Osteoblast (primary cell): ENCODE data around the gene DHRS2. TPM values are rescaled to one million over a fixed set of nuclear protein-coding genes. Genes with fewer than 3 reads are reported as not detected.

Source experiments
- DNase-seq: peaks from one replicate; pipeline ENCODE4 v3.0.0; 2011; ENCODE audit warnings: low spot score, mixed read lengths; ENCODE audit not compliant: insufficient read length; ENCODE audit errors: missing footprints
- H2AFZ ChIP-seq: 2 replicates; pipeline ENCODE4 v1.6.0; 2011; ENCODE audit warnings: mild to moderate bottlenecking, low read length
- H3K27ac ChIP-seq: 2 replicates; pipeline ENCODE4 v1.5.1; 2011; ENCODE audit warnings: mild to moderate bottlenecking, low read depth, low read length, moderate library complexity
- H3K27me3 ChIP-seq: 2 replicates; pipeline ENCODE4 v1.6.0; 2012; ENCODE audit warnings: mild to moderate bottlenecking, control low read depth, inconsistent platforms, low read length, moderate library complexity; ENCODE audit not compliant: insufficient read depth
- H3K36me3 ChIP-seq: 2 replicates; pipeline ENCODE4 v1.5.1; 2011; ENCODE audit warnings: mild to moderate bottlenecking, low read length, control low read depth, moderate library complexity; ENCODE audit not compliant: insufficient read depth
- H3K4me1 ChIP-seq: 2 replicates; pipeline ENCODE4 v1.5.1; 2011; ENCODE audit warnings: mild to moderate bottlenecking, low read length, control low read depth, moderate library complexity; ENCODE audit not compliant: insufficient read depth
- H3K4me2 ChIP-seq: 2 replicates; pipeline ENCODE4 v1.6.0; 2011; ENCODE audit warnings: mild to moderate bottlenecking, low read length; ENCODE audit not compliant: insufficient read depth
- H3K4me3 ChIP-seq: fragments of 200-600 bp; sonication (generic); 3 replicates; pipeline ENCODE4 v1.5.1; 2012; ENCODE audit warnings: mild to moderate bottlenecking, low read length, inconsistent platforms; ENCODE audit not compliant: insufficient read depth
- H3K79me2 ChIP-seq: 2 replicates; pipeline ENCODE4 v1.6.0; 2012; ENCODE audit warnings: mild to moderate bottlenecking, low read length, control low read depth, inconsistent platforms; ENCODE audit not compliant: insufficient read depth
- H3K9me3 ChIP-seq: 2 replicates; pipeline ENCODE4 v1.5.1; 2011; ENCODE audit warnings: low read depth, low read length, control low read depth
- H4K20me1 ChIP-seq: 2 replicates; pipeline ENCODE4 v1.6.0; 2012; ENCODE audit warnings: mild to moderate bottlenecking, low read length, control low read depth; ENCODE audit not compliant: insufficient read depth
- CTCF ChIP-seq: IDR thresholded peaks from 2 replicates; pipeline ENCODE4 v1.5.1; 2011; ENCODE audit warnings: mild to moderate bottlenecking, low read depth, low read length, moderate library complexity; ENCODE audit errors: extremely low read depth
- total RNA-seq: library from RNA; depleted of rRNA; stranded (reverse); fragments of >200 nt; gene quantifications from 2 replicates; pipeline ENCODE4 v1.2.3, GENCODE V29; 2012

DHRS2 gene
- total RNA-seq, 1 donor, result under 0.01 TPM

- H4K20me1 ChIP-seq, result no peaks in the 10 kb centered on the region
- H3K4me1 ChIP-seq, result peaks cover 23% of the 10 kb centered on the region
- no peaks in the 10 kb centered on the region for H3K9me3 ChIP-seq
- H3K4me2 ChIP-seq, result no peak overlapping the region
- no peaks in the 10 kb centered on the region for H3K36me3 ChIP-seq
- no peak for TF ChIP-seq CTCF
- H3K27me3 ChIP-seq, result no peaks in the 10 kb centered on the region
- no peak overlapping the region for H3K4me3 ChIP-seq
- no peak for DNase-seq
- no peak overlapping the region for H2AFZ ChIP-seq
- H3K27ac ChIP-seq, result no peak overlapping the region
- H3K79me2 ChIP-seq, result no peaks in the 10 kb centered on the region
Observed at GRCh38 chr14:23645504-23645811, 9.3 kb downstream of the DHRS2 start.

GRCh38 chr14:23645812-23646647, 9.9 kb downstream of the DHRS2 start:
- no peak for TF ChIP-seq CTCF
- H3K4me1 ChIP-seq, result peaks cover 18% of the 10 kb centered on the region
- H3K9me3 ChIP-seq, result no peaks in the 10 kb centered on the region
- no peaks in the 10 kb centered on the region for H3K79me2 ChIP-seq
- H4K20me1 ChIP-seq, result no peaks in the 10 kb centered on the region
- no peak overlapping the region for H3K4me2 ChIP-seq
- H3K27ac ChIP-seq, result no peak overlapping the region
- H3K36me3 ChIP-seq, result no peaks in the 10 kb centered on the region
- H3K27me3 ChIP-seq, result no peaks in the 10 kb centered on the region
- no peak overlapping the region for H3K4me3 ChIP-seq
- H2AFZ ChIP-seq, result no peak overlapping the region
- peak; percentile 66 for DNase-seq

- peak; percentile 82 for DNase-seq
- Histone ChIP-seq H3K9me3 (no peaks in the 10 kb centered on the region), H3K27me3 (no peaks in the 10 kb centered on the region), H4K20me1 (no peaks in the 10 kb centered on the region), H2AFZ (peak overlapping the region; percentile 29), H3K4me2 (no peak overlapping the region), H3K27ac (no peak overlapping the region), H3K36me3 (no peaks in the 10 kb centered on the region), H3K4me3 (no peak overlapping the region), H3K4me1 (peaks cover 9% of the 10 kb centered on the region), H3K79me2 (no peaks in the 10 kb centered on the region)
- TF ChIP-seq CTCF, result no peak
Observed at GRCh38 chr14:23646648-23647549, 10.7 kb downstream of the DHRS2 start.

GRCh38 chr14:23647619-23648018, 11.5 kb downstream of the DHRS2 start:
- H2AFZ ChIP-seq, result no peak overlapping the region
- no peak for TF ChIP-seq CTCF

More at GRCh38 chr14:23647619-23648018, 11.5 kb downstream of the DHRS2 start:
- Histone ChIP-seq H3K27ac (no peak overlapping the region), H3K27me3 (no peaks in the 10 kb centered on the region), H3K9me3 (no peaks in the 10 kb centered on the region), H3K4me2 (no peak overlapping the region), H3K36me3 (no peaks in the 10 kb centered on the region), H3K79me2 (no peaks in the 10 kb centered on the region), H3K4me1 (peaks cover 7% of the 10 kb centered on the region), H4K20me1 (no peaks in the 10 kb centered on the region), H3K4me3 (no peak overlapping the region)
- DNase-seq, result no peak
